AG04449 (cell line): Measurements from ENCODE around the gene MAP3K5.

Source experiments
- CTCF ChIA-PET: fragments of 350-600 bp; formaldehyde crosslinking; extraction: SDS; loops from one replicate; lab custom pipeline; 2021; ENCODE audit warnings: antibody characterized with exemption; lab: Yijun Ruan, JAX
- POLR2A ChIA-PET: fragments of 400-600, 350-600 bp; formaldehyde crosslinking; extraction: SDS; loops from one replicate; lab custom pipeline; 2020; ENCODE audit warnings: antibody characterized with exemption, inconsistent platforms; lab: Yijun Ruan, JAX
- DNase-seq: peaks from one replicate; pipeline ENCODE4 v3.0.0-alpha.2; 2010; ENCODE audit warnings: low read depth, low spot score
- H3K4me3 ChIP-seq: 2 replicates; pipeline ENCODE4 v1.5.1; 2011; ENCODE audit warnings: low read depth, mild to moderate bottlenecking, control low read depth, low read length
- TF ChIP-seq, protein P1 (sequence below): IDR thresholded peaks from one replicate; pipeline ENCODE4 v1.5.1; 2011; ENCODE audit warnings: mild to moderate bottlenecking, moderate library complexity, low read length, control low read depth, inconsistent platforms; ENCODE audit not compliant: insufficient read depth; ENCODE audit errors: missing control alignments

The MAP3K5 gene, protein sequence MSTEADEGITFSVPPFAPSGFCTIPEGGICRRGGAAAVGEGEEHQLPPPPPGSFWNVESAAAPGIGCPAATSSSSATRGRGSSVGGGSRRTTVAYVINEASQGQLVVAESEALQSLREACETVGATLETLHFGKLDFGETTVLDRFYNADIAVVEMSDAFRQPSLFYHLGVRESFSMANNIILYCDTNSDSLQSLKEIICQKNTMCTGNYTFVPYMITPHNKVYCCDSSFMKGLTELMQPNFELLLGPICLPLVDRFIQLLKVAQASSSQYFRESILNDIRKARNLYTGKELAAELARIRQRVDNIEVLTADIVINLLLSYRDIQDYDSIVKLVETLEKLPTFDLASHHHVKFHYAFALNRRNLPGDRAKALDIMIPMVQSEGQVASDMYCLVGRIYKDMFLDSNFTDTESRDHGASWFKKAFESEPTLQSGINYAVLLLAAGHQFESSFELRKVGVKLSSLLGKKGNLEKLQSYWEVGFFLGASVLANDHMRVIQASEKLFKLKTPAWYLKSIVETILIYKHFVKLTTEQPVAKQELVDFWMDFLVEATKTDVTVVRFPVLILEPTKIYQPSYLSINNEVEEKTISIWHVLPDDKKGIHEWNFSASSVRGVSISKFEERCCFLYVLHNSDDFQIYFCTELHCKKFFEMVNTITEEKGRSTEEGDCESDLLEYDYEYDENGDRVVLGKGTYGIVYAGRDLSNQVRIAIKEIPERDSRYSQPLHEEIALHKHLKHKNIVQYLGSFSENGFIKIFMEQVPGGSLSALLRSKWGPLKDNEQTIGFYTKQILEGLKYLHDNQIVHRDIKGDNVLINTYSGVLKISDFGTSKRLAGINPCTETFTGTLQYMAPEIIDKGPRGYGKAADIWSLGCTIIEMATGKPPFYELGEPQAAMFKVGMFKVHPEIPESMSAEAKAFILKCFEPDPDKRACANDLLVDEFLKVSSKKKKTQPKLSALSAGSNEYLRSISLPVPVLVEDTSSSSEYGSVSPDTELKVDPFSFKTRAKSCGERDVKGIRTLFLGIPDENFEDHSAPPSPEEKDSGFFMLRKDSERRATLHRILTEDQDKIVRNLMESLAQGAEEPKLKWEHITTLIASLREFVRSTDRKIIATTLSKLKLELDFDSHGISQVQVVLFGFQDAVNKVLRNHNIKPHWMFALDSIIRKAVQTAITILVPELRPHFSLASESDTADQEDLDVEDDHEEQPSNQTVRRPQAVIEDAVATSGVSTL (N-terminal part only)

DNA sequence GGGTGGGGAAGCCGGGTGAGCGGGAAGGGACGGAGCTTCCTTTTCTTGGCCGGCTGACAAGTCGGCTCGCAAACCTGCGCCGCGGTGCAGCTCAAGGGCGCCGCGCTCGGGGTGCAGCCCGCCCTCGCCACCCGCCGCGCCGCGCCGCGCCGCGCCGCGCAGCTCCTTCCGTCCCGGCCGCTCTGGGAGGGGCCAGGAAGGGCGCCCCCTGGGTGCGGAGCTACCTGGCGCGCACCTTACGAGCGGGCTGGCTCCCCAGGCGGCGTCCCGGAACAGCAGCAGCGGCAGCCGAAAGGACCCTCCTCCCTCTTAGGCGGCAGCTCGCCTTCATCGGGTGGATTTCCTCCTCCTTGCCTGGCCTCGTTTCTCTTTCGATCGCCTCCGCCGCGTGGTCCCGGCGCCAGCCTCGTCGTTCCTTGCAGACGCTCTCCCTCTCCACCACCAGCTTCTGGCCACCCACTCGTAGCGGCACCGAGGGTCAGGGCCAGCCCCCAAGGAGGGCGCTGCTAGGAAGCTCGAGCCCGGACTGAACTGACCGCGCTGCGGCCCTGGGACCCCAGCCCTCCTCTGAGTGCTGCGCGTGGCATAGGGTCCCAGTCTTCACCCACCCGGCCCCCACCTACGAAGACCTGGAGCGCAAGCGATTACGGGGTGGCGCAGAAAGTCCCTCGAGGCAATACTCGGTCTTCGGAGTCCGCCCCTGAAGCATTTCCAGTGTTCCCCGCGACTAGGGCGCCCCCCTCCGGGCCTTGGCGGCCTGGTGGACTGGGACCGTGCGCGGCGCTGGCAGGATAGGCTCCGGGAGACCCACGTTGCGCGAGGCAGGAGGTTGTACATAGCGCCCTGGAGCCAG lies at the start of gene MAP3K5:
Gene MAP3K5, minus strand, starts transcription at position 68 of the 853 bp plus-strand sequence. CDS start 320 bp downstream, outside the sequence.
- ChIA-PET CTCF (interaction anchor here (0.6 to 8.5 kb wide), 73 partner anchors 10 to 1342 kb away, joined by 3 to 351 read pairs (median 5); partner anchors contain the start of genes BCLAF1, MAP7 and PEX7), POLR2A (interaction anchor here (0.6 to 1.5 kb wide), 5 partner anchors 18 to 503 kb away, joined by 3 to 11 read pairs (median 3); partner anchors contain the start of gene BCLAF1)
- TF ChIP-seq, protein P1, sequence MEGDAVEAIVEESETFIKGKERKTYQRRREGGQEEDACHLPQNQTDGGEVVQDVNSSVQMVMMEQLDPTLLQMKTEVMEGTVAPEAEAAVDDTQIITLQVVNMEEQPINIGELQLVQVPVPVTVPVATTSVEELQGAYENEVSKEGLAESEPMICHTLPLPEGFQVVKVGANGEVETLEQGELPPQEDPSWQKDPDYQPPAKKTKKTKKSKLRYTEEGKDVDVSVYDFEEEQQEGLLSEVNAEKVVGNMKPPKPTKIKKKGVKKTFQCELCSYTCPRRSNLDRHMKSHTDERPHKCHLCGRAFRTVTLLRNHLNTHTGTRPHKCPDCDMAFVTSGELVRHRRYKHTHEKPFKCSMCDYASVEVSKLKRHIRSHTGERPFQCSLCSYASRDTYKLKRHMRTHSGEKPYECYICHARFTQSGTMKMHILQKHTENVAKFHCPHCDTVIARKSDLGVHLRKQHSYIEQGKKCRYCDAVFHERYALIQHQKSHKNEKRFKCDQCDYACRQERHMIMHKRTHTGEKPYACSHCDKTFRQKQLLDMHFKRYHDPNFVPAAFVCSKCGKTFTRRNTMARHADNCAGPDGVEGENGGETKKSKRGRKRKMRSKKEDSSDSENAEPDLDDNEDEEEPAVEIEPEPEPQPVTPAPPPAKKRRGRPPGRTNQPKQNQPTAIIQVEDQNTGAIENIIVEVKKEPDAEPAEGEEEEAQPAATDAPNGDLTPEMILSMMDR, result peak; percentile 98
- no peak for DNase-seq
- H3K4me3 ChIP-seq, result peak within 1 kb of the TSS; percentile 86

DNA sequence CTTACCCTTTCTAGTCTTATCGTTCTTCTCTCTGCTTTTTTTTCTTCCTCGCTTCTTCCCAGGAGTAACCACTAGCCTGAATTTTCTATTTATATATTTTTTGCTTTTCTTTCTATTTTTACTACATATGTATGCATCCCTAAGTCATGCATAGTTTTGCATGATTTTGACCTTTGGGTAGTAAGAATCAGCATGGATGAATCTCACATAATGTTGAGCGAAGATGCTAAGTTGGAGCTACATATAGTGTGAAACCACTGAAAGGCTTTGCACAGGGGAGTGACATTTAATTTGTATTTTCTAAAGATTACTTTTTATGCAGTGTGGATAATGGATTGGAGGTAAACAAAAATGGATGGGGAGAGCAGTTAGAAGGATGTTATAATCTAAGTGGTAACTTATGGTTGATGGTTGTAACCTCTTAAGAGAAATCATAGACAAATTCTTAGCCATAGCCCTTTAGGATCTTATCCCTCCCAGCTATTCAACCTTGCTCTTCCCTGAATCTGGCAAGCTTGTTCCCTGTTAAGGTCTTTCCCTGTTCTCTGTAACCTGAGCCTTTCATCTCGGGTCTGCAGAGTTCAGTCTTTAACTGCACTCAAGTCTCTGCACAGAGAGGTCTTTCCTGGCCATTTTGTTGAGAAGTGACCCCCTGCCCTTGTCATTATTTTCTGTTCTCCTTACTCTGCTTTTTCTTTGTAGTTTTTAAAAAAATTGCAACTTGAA lies 48.2 kb upstream of the MAP3K5 start:
- no peak overlapping the region for H3K4me3 ChIP-seq
- TF ChIP-seq, protein P1, result no peak
- DNase-seq, result no peak
- POLR2A ChIA-PET, result no interaction called here
- CTCF ChIA-PET, result interaction anchor here (0.8 to 2.5 kb wide), 2 partner anchors 17 to 236 kb away, joined by 3 to 12 read pairs; no protein-coding TSS in a partner anchor

DNA sequence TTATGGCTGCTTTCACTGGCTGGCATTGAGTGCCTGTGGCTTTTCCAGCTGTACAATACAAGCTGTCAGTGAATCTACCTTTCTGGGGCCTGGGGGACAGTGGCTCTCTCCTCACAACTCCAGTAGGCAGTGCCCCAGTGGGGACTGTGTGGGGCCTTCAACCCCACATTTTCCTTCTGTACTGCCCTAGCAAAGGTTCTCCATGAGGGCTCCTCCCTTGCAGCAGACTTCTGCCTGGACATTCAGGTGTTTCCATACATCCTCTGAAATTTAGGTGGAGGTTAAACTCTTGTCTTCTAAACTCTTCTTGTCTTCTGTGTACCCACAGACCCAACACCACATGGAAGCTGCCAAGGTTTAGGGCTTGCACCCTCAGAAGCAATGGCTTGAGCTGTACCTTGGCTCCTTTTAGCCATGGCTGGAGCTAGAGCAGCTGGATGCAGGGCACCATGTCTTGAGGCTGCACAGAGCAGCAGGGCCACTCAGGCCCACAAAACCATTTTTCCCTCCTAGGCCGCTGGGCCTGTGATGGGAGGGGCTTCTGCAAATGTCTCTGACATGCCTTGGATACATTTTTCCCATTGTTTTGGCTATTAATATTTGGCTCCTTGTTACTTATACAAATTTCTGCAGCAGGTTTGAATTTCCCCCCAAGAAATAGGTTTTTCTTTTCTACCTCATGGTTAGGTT lies 39.7 kb upstream of the MAP3K5 start:
- ChIA-PET POLR2A (no interaction called here), CTCF (interaction anchor here (1.2 kb wide), 1 partner anchor 40 kb away, joined by 3 read pairs; the partner anchor contains the start of gene MAP3K5)
- TF ChIP-seq, protein P1, result no peak
- H3K4me3 ChIP-seq, result no peak overlapping the region
- DNase-seq, result no peak

DNA sequence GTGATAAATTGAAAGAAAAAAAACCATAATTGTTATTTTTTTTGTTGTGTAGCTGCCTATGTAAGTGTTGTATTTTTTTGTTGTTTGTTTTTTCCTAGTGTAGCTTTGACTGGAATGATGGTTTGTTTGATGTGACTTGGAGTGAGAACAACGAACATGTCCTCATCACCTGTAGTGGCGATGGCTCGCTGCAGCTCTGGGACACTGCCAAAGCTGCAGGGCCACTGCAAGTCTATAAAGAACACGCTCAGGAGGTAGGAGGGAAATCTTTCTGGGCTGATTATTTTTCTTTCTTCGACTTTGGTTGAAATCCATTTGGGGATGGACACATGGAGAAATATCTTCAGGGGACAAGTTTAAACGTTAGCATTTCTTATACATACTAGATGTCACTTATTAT lies 33.9 kb upstream of the MAP3K5 start:
- POLR2A ChIA-PET, result no interaction called here
- DNase-seq, result no peak
- H3K4me3 ChIP-seq, result no peak overlapping the region
- CTCF ChIA-PET, result interaction anchor here (1.6 to 5.9 kb wide), 2 partner anchors 18 to 34 kb away, joined by 5 to 27 read pairs; partner anchors contain the start of gene MAP3K5
- TF ChIP-seq, protein P1, result no peak
